Measurements from ENCODE around the gene DNER.

DNA sequence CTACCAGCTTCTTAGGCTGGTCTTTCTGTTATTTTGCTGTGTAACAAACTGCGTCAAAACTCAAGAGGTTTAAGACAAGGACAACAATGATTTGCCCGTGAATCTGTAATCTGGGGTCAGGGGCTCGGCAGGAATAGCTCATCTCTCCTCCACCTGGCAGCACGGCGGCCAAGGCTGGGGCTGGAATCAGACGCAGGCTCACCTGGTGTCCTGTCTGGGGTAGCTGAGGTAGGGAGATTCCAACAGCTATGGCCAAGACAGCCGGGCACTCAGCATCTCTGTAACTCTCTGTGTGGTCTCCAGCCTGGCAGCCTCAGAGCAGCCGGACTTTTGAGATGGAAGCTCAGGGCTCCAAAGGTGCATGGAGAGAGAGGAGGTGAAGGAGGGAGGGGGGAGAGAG, 42.3 kb downstream of the DNER start:
- TF ChIP-seq, protein P1, sequence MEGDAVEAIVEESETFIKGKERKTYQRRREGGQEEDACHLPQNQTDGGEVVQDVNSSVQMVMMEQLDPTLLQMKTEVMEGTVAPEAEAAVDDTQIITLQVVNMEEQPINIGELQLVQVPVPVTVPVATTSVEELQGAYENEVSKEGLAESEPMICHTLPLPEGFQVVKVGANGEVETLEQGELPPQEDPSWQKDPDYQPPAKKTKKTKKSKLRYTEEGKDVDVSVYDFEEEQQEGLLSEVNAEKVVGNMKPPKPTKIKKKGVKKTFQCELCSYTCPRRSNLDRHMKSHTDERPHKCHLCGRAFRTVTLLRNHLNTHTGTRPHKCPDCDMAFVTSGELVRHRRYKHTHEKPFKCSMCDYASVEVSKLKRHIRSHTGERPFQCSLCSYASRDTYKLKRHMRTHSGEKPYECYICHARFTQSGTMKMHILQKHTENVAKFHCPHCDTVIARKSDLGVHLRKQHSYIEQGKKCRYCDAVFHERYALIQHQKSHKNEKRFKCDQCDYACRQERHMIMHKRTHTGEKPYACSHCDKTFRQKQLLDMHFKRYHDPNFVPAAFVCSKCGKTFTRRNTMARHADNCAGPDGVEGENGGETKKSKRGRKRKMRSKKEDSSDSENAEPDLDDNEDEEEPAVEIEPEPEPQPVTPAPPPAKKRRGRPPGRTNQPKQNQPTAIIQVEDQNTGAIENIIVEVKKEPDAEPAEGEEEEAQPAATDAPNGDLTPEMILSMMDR (IDR thresholded peaks at IDR 0.05), result no peak
- TF ChIP-seq RFX5 (IDR thresholded peaks at IDR 0.05) (no peak), POLR2AphosphoS2 (conservative IDR thresholded peaks at IDR 0.05; ENCODE audit: low read length) (no peak)
- TF ChIP-seq, protein P2, sequence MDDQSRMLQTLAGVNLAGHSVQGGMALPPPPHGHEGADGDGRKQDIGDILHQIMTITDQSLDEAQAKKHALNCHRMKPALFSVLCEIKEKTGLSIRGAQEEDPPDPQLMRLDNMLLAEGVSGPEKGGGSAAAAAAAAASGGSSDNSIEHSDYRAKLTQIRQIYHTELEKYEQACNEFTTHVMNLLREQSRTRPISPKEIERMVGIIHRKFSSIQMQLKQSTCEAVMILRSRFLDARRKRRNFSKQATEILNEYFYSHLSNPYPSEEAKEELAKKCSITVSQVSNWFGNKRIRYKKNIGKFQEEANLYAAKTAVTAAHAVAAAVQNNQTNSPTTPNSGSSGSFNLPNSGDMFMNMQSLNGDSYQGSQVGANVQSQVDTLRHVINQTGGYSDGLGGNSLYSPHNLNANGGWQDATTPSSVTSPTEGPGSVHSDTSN (IDR thresholded peaks at IDR 0.05), result no peak
- TF ChIP-seq, protein P3, sequence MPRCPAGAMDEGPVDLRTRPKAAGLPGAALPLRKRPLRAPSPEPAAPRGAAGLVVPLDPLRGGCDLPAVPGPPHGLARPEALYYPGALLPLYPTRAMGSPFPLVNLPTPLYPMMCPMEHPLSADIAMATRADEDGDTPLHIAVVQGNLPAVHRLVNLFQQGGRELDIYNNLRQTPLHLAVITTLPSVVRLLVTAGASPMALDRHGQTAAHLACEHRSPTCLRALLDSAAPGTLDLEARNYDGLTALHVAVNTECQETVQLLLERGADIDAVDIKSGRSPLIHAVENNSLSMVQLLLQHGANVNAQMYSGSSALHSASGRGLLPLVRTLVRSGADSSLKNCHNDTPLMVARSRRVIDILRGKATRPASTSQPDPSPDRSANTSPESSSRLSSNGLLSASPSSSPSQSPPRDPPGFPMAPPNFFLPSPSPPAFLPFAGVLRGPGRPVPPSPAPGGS (IDR thresholded peaks at IDR 0.05), result no peak
